Right forelimb (tissue), 1 donor: ENCODE measurements around the gene TNN.
A peak's percentile ranks its signal among the peaks of the same experiment; 100 is the strongest.
"Not testable (repeated sequence)": the region's sequence is repeated elsewhere in the genome, so short reads cannot be mapped to it uniquely, and the experiment has no call there.

Experiments
- DNase-seq: peaks from one replicate; pipeline ENCODE4 v3.0.0-alpha.2; 2018

The TNN gene, protein sequence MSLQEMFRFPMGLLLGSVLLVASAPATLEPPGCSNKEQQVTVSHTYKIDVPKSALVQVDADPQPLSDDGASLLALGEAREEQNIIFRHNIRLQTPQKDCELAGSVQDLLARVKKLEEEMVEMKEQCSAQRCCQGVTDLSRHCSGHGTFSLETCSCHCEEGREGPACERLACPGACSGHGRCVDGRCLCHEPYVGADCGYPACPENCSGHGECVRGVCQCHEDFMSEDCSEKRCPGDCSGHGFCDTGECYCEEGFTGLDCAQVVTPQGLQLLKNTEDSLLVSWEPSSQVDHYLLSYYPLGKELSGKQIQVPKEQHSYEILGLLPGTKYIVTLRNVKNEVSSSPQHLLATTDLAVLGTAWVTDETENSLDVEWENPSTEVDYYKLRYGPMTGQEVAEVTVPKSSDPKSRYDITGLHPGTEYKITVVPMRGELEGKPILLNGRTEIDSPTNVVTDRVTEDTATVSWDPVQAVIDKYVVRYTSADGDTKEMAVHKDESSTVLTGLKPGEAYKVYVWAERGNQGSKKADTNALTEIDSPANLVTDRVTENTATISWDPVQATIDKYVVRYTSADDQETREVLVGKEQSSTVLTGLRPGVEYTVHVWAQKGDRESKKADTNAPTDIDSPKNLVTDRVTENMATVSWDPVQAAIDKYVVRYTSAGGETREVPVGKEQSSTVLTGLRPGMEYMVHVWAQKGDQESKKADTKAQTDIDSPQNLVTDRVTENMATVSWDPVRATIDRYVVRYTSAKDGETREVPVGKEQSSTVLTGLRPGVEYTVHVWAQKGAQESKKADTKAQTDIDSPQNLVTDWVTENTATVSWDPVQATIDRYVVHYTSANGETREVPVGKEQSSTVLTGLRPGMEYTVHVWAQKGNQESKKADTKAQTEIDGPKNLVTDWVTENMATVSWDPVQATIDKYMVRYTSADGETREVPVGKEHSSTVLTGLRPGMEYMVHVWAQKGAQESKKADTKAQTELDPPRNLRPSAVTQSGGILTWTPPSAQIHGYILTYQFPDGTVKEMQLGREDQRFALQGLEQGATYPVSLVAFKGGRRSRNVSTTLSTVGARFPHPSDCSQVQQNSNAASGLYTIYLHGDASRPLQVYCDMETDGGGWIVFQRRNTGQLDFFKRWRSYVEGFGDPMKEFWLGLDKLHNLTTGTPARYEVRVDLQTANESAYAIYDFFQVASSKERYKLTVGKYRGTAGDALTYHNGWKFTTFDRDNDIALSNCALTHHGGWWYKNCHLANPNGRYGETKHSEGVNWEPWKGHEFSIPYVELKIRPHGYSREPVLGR (N-terminal part only)

DNA sequence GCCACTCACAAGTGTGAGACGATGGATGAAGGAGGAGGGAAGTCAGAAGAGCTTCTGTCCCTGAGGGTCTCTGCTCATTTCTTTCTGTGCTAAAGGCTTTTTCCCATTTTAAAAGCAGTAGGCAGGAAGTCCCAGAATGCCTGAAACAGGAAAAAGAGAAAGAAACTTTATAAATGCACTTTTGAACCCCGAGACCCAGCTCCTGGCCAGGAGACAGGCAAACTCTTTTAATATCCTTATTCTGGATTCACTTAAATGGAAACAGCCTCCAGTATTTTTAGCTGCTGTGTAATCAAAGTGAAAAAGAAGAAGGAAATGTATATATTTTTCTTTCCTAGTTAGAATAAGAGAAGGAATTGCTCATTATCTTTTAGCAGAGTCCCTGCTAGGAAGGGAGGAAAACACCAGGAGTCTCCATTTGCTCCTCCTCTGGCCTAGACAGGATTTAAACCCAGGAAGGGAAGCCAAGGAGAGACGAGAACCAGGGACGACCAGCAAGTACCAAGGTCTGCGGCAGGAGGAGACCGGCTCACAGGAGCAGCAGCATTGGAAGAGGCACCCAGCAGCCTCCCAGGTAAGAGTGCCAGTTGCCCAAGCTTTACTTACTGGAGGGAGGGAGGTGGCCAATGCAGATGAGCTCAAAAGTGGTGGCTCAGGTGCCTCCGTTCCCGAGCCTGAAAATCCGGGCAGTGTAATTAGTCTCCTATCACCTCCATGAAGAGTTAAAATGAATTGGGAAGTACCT is at the start of gene TNN:
Gene TNN, plus strand, starts transcription at position 472 of the 745 bp plus-strand sequence. CDS start 9,586 bp downstream, outside the sequence.
- no peak for DNase-seq

DNA sequence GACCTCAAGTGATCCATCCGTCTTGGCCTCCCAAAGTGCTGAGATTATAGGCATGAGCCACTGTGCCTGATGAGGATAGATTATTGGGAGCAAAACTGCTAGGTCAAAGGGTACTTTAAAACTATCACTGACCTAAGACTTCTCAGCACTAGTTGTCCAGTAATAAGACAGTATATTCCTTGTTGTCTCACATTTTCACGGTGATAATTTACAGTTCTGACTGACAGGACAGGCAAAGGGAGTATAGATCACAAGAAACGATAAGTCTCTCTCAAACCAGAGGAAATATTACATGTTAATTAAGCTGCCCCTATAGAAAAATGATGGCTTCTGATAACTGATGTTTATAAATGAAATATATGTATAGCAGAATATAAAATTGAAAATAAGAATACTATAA is 48.1 kb upstream of the TNN start:
- DNase-seq, result no peak

DNA sequence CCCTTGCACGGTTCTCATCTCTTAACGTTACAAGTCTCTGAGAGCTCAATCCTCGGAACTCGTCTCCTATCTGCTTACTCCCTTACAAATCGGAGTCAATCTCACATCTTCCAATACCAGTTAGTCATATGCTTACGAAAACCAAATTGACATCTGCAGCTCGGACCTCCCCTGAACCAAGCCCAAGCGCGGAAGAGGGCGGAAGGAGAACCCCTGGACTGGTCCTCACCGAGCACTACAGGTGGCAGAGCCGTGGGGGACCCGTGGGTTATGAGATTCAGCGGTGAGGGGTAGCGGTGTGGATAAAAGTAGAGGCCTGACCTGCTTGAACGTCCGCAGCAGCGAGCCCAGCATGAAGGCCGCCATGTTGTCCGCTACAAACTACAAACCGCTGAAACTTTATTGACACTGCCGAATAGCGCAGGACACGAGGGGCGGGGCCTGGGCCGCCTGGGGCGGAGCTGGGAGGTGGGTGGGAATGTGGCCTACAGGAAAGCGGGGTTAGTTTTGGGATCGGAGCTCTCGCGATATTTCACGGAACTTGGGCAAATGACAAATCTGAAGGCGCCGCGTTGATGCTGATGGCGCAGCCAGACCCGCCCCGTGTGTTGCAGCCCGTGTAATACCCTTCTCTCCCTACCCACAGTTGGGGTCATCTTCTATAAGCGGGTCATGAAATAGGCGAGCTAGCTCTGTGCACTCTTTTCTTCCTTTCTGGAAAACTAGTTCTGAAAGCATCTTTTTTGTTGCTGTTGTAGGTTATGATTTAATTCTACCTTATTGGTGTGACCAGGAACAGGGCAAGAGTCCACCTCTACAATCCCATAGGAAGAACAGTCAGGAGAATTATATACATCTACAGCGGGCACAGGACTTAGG is 44.4 kb upstream of the TNN start, which contains the start of gene MRPS14:
Gene MRPS14, minus strand, starts transcription at position 383 of the 879 bp plus-strand sequence. Its CDS starts 17 bp downstream, at position 366.
- peak; percentile 99 for DNase-seq

DNA sequence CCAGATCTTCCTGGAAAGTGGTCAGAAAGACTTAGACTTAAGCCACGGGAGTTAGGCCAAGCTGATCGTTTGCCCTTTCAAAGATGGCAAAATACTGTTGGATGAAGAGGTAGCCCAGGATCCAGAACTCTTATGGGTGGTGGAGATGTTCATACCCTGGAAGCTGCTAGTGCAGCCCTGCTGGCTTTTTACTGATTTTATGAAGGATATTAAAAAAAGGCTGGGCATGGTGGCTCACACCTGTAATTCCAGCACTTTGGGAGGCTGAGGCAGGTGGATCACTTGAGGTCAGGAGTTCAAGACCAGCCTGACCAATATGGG is 43.8 kb upstream of the TNN start:
- not testable (repeated sequence) for DNase-seq

DNA sequence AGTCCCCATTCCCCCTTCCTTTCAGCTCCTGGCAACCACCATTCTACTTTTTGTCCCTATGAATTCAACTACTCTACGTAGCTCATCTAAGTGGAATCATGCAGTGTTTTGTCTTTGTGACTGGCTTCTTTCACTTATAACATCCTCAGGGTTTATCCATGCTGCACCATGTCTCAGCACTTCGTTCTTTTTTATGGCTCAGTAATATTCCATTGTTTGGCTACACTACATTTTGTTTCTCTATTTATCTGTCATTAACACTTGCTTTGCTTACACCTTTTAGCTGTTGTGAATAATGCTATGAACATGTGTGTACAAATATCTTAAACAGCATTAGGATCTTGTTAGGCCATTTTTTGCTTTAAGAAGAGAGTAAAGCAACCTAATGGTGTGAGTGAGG is 42.9 kb upstream of the TNN start:
- no peak for DNase-seq

DNA sequence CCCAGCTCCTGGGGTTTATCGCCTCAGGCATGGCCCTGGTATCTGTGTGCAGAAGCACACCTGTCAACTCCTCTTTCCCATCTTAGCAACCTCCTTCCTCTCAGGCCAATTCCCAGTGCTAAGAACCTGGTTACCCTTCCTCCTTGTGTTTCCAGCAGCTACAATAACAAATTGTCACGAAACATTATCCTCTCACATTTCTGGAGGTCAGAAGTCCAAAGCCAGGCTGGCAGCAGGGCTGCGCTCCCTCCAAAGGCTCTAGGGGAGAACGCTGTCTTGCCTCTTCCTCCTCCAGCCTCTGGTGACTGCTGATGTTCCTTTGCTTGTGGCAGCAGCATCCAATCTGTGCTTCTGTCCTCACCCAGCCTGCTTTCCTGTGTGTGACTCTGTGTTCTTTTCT is 33.7 kb upstream of the TNN start:
- no peak for DNase-seq

DNA sequence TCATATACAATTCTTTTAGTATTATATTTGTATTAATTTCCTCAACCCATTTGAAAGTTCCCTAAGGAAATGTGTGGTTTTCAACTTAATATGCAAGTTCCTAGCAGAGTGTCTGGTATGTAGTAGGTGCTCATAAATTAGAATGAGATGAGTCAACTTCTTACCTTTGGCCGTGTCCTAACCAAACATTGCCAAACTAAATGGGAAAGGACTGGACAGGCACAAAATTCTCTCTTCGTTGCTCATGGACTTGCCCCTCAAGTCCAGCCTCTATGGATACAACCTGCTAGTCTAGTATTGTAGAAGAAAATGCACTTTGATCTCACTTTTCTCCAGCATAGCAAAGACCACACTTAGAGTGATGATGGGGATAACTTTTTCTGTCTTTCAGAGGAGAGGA is 32.9 kb upstream of the TNN start:
- no peak for DNase-seq

DNA sequence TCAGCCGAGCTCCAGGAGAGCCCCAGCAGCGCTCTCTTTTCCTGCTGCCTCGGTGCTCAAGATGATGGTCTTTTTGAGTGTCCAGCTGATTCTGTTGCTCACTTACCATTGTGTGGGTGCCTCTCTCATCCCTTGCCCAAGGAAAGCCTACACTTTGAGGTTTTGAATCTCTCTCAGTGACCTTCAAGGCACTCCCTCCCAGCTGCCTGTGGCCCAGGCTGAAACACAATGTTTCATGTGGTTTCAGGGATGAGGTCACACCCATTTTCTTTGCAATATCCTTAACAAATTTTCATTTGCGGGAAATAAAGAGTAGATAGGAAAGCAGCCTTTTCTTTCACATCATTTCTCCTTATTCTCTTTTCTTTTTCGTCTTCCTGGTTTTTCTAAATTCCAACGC is 31.8 kb upstream of the TNN start:
- no peak for DNase-seq

DNA sequence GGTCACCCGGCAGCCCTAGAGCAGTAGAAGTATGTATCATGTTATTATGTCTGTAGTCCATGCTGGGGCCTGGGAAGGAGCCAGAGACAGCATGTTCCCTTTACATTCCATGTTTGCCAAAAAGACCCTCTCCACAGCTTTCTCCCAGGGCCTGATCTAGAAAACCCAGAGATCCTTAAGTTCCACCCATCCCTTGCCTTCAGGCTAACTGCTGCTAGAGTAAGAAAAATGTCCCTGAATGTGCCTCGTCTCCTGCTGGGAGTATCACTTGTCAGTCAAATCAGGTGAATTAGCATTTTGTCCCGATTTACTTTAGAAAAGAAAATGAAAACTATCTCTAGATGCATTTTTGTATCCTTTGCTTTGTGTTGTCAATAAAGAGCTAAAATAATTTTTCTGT is 31.2 kb upstream of the TNN start:
- DNase-seq, result no peak

DNA sequence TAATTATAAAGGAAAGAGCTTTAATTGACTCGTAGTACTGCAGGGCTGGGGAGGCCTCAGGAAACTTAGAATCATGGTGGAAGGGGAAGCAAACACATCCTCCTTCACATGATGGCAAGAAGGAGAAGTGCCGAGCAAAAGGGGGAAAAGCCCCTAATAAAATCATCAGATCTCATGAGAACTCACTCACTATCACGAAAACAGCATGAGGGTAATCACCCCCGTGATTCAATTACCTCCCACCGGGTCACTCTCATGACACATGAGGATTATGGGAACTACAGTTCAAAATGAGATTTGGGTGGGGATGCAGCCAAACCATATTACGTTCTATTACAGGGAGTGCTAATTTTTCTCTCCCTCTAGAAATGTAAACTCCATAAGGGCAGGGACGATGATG is 30.2 kb upstream of the TNN start:
- DNase-seq, result no peak

DNA sequence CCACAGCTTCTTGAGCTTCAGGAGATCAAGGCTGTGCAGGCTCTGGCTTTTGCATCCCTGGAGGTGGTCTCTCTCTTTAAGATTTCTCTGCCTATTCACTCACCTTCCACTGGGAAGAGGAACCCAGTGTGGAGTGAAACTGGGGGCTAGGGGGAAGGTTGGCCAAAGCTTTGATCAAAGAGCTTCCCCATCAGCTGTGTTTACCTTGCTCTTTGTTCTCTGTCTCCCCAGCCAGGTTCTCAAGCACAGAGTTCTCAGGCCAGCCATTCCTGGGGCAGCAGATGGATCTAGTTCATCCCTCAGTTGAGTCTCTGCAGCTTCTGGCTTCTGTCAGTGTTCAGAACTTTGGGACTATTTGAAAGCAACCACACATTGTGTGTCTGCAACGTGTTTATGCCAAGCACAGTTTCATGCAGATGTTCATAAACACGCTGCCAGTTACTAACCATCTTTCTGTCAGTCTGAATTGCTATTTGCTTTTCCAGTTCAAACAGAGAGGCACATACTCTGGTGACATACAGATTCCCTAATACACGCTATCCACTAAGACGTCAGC is 27.2 kb upstream of the TNN start:
- no peak for DNase-seq

DNA sequence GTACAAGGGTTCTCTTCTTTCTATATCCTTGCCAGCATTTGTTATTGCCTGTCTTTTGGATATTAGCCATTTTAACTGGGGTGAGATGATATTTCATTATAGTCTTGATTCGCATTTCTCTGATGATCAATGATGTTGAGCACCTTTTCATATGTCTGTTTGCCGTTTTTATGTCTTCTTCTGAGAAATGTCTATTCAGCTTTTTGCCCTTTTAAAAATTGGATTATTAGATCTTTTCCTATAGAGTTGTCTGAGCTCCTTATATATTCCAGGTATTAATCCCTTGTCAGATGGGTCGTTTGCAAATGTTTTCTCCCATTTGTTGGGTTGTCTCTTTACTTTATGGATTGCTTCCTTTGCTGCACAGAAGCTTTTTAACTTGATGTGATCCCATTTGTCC is 25.0 kb upstream of the TNN start:
- DNase-seq, result no peak

DNA sequence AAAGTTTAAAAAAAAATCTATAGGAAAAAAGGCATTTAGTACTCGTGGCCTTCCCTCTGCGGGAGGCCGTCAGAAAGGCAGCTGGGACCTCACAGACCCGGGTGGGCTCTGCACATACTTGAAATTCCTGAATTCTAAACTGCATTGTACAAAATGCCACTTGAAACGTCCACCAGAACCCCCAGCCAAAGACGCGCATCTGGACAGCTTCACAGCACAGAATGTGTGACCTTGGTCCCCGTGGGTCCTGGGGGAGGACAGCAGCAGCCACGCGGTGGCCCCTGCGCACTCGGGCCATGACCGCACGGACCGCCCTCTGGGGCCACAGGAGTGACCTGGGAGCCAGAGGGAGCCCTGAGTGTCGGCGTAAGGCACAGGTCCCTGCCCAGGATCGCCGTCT is 23.8 kb upstream of the TNN start:
- no peak for DNase-seq

DNA sequence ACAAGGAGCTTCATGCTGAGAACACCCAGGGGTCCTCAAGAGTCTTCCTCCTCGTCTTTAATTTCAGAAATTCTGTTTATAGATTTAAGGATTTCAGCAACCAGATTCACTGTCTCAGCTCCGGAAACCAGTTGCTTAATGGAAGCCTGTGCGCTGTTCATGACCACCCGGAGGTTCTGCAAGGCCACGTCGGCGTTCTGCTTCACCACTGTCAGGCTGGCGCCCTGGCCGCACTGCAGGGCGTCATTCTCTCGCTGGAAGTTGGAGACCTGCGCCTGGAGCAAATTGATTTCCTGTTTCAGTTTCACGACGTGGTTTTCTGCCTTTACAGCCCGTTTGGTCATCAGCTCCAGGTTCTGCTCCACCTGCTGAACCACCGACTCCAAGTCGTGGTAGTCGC is 23.0 kb upstream of the TNN start:
- DNase-seq, result not testable (repeated sequence)

DNA sequence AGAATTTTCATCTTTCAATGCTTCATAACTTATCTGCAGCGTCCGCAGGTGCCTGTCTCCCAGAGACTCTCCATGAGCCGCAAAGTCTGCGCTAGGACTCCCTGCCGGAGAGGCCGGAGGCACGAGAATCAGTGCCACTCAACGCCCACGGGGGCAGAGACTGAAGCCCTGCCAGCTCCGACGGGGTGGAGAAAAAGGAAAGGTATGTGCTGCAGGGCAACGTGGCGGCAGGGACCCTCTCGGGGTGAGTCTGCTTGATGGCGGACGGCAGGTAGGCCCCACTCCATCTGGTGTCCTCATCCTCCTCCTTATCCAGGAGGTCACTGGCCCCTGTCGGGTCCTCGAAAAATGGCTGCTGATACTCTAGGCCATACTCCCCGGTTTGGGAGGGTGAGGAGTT is 22.5 kb upstream of the TNN start:
- no peak for DNase-seq

DNA sequence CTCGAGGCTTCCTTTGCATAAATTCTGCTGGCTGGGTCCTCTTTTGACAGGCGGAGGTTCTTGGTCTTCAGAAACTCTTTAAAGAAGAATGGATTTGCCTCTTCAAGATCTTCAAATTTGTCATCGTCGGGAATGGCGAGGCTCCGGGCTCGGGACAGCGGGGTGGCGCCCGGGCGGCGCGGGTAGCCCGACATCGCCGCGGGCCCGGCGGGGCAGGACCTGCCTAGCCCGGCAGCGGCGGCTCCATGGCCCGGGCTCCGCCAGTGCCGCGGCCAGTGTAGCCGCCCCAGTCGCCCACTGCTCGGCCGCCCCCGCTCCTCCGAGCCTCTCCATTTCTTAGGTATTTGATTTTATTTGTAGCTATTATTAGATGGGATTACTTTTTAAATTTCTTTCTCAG is 22.1 kb upstream of the TNN start:
- DNase-seq, result no peak

DNA sequence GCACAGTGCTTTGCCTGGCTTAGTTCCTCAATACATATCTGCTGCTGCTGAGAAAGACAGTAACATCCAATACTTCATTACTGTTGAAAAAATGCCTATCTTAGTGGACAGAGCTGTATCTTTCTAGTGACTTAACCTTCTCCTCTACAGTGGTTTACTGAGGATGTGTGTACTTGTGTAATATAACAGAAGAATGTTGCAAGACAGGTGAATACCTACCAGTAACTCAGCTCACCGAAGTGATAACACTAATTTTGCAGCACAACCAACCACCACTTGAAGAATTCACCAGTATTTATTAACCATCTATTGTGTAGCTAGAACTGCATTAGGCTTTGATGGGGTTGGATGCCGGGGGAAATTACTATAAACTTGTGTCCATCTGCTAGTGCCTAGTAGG is 16.6 kb upstream of the TNN start:
- no peak for DNase-seq

DNA sequence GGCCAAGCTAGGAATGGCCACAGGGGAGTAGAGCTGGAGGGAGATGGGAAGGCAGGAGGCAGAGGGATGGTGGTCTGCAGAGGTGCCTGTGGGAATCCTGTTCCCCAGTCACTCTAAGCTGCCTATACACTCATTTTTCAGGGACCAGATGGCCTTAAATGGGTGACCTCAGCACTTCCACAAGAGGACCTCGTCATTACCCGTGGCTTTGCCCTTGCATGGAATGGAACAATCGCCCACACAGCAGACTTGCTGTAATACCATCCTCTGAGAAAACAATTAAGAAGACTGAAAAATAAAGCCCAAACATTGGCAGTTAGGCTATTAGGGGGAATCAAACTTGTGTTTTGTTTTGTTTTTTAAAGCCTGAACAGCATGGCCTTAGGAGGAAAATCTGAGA is 12.9 kb upstream of the TNN start:
- DNase-seq, result no peak

DNA sequence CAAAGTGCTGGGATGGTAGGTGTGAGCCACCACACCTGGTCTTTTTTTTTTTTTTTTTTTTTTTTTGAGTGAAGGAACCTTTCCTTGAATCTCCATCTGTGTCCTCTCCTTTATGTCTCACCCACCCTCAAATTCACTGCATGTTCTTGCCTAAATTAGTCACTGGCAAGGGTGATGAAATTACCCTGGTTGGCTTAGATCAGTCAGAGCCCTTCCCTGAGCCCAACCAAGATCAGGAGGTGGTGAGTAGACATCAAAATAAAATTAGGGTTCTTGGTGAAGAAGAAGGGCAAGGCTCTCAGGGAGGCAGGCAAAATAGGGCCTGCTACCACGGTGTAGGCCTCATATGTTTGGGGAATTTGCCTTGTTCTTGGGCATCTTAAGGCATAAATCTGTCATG is 5.3 kb upstream of the TNN start:
- no peak for DNase-seq

DNA sequence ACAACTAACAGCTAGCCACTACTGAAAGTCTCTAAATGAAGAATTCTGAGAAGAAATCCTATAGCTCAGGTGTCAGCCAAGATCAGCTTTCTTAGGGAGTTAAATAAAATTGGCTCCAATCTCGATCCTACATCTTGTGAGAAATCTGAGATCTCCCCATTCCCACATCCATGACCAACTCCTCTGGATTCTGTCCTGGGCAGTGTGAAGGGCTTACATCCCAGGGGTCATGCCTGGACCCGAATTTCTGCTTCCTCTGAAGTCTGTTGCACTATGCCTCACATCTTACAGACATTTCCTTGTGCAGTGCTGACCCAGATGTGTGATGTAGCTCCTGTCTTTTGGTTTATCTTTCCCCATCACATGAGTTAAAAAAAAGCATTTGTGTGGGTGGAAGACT is 4.8 kb upstream of the TNN start:
- no peak for DNase-seq

DNA sequence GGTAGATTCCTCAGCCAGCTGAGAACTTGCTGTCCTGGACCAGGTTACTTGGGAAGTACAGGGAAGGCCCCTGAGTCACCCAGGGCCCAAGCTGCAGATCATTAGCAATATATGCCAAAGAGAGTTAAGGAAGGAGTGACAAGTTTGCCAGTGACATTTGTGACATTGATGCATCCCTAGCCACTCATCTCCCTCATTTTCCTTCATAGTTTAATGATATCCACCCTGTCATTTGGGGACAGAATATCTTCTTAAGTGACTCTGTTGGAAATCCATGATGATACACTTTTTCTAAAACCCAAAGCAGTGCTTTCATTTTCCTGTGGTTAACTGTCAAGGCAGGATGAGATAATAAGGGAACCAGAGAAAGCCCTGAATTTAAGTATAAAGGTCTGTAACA is 3.2 kb downstream of the TNN start:
- DNase-seq, result no peak
